22Rv1 (cell line): ENCODE measurements around the gene WDR11.

Source experiments
- H3K27ac ChIP-seq: fragments of 450-650 bp; 2 replicates; pipeline ENCODE4 v1.5.1; 2017
- ZFX ChIP-seq: fragments of 450-650 bp; IDR thresholded peaks from 2 replicates; pipeline ENCODE4 v1.6.1; 2017; ENCODE audit warnings: antibody characterized with exemption, borderline replicate concordance
- TF ChIP-seq, protein P1 (sequence below): fragments of 450-650 bp; IDR thresholded peaks from 2 replicates; pipeline ENCODE4 v1.5.1; 2017; ENCODE audit warnings: mild to moderate bottlenecking

The WDR11 gene

DNA sequence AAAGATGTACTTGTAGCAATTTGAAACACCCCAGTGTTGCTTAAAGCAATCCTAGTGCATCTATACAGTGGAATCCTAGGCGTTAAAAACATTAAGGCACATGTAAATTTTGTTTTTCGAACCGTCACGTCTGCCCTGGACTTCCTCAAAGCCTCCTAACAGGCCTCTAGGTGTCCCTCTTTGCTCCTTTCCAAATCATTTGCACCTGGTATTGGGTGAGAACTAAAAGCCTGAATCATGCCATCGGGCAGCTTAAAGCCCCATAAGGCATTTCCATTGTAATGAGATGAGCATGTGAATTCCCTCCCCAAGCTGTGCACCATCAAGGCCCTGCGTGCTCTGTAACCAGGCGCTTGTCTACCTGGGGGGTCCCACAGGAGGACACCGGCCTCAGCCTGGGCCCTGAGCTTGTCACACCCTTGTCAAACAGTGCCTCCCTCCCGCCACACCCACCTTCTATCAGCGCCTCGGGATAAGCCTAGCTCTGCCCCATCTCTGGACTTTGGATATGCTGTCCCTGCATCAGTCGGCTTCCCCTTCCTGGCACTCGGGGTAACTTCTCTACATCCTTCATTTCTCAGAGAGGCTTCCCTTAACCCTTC is 89.2 kb downstream of the WDR11 start:
- no peak for TF ChIP-seq ZFX
- TF ChIP-seq, protein P1, sequence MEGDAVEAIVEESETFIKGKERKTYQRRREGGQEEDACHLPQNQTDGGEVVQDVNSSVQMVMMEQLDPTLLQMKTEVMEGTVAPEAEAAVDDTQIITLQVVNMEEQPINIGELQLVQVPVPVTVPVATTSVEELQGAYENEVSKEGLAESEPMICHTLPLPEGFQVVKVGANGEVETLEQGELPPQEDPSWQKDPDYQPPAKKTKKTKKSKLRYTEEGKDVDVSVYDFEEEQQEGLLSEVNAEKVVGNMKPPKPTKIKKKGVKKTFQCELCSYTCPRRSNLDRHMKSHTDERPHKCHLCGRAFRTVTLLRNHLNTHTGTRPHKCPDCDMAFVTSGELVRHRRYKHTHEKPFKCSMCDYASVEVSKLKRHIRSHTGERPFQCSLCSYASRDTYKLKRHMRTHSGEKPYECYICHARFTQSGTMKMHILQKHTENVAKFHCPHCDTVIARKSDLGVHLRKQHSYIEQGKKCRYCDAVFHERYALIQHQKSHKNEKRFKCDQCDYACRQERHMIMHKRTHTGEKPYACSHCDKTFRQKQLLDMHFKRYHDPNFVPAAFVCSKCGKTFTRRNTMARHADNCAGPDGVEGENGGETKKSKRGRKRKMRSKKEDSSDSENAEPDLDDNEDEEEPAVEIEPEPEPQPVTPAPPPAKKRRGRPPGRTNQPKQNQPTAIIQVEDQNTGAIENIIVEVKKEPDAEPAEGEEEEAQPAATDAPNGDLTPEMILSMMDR = no peak
- H3K27ac ChIP-seq = no peak overlapping the region

- no peak overlapping the region for H3K27ac ChIP-seq
- TF ChIP-seq, protein P1 = no peak
- TF ChIP-seq ZFX = no peak
Measured at GRCh38 chr10:120941501-120941900, 90.3 kb downstream of the WDR11 start.

GRCh38 chr10:120942806-120943413 is 91.7 kb downstream of the WDR11 start:
- TF ChIP-seq ZFX = no peak
- TF ChIP-seq, protein P1 = peak; percentile 88
- H3K27ac ChIP-seq = no peak overlapping the region

GRCh38 chr10:120943542-120943941 is 92.4 kb downstream of the WDR11 start:
- H3K27ac ChIP-seq = no peak overlapping the region
- TF ChIP-seq ZFX = no peak
- TF ChIP-seq, protein P1 = no peak

DNA sequence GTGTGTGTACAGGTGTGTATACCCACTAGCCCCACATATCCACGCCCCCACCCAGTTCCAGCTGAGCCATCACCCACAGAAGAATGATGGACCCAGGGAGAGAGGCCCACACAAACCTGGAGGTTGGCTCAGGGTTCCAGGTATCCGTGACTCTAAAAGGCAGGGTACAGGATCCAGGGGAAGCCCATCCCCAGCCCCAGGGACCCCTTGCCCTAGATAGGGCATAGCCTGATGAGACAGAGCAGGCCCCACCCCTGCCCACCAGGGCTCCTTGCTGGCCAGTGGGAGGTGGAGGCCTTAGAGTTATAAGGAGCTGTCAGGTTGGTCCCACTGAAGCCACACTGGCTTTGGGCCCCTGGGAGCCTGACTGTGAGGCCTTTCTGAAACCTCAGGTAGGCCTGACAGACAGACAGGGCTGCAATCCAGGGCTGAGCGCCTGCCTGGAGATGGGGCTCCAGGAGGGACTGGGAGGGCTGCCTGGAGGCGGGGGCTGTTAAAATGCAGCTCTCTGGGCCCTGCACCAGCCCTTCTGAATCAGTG is 93.5 kb downstream of the WDR11 start:
- TF ChIP-seq, protein P1 = no peak
- TF ChIP-seq ZFX = no peak
- H3K27ac ChIP-seq = no peak overlapping the region

DNA sequence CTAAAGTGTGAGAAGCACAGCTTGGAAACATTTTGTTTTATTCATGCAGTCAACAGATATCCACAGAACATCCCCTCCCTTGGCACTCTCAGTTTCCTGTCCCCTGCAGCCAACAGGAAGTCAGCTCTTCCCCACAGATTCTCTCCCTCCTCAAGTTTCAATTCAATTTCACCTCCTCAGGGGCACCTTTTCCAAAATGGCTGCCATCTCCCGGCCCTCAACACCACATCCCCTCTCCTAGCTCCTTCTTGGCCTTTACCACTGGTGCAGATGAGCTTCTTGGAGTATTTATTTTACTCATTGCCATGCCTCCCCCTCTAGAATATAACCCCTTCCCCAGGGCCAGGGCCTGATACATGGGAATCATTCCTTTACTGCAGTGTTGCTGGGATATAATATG is 94.0 kb downstream of the WDR11 start:
- TF ChIP-seq ZFX = no peak
- H3K27ac ChIP-seq = no peak overlapping the region

DNA sequence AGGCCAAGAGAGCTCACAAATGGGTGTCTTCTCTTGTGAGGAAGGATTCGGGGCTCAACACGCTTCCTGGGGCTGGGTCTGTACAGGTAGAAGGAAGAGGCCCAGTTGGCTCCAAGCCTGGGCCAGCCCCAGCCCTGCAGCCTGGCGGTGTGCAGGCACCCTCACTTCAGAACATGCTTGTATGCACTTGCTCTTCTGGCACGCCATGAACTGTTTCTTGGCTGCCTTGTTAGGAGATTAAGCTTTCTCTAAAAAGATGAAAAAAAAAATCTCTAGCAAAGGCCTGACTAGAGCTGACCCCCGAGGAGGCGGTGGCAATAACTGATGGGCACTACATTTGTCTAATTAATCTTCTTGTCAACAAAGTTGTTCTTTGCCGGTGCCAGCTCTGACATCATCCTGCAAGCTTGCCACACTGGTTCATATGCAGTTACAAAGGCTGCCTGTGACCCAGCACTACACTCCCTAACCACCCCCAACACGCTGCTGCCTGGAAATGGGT is 94.7 kb downstream of the WDR11 start:
- H3K27ac ChIP-seq = no peak overlapping the region
- TF ChIP-seq, protein P1 = no peak
- no peak for TF ChIP-seq ZFX
